VCaP (cell line): Measurements from ENCODE around the gene CELA3B.
"Not testable (repeated sequence)": the region's sequence is repeated elsewhere in the genome, so short reads cannot be mapped to it uniquely, and the experiment has no call there.

ENCODE experiments used
- H3K27ac ChIP-seq: fragments of 450-650 bp; 2 replicates; pipeline ENCODE4 v1.5.1; 2017
- TF ChIP-seq, protein P1 (sequence below): fragments of 450-650 bp; conservative IDR thresholded peaks from 2 replicates; pipeline ENCODE4 v1.5.1; 2017; ENCODE audit warnings: mild to moderate bottlenecking, moderate library complexity

The CELA3B gene

DNA sequence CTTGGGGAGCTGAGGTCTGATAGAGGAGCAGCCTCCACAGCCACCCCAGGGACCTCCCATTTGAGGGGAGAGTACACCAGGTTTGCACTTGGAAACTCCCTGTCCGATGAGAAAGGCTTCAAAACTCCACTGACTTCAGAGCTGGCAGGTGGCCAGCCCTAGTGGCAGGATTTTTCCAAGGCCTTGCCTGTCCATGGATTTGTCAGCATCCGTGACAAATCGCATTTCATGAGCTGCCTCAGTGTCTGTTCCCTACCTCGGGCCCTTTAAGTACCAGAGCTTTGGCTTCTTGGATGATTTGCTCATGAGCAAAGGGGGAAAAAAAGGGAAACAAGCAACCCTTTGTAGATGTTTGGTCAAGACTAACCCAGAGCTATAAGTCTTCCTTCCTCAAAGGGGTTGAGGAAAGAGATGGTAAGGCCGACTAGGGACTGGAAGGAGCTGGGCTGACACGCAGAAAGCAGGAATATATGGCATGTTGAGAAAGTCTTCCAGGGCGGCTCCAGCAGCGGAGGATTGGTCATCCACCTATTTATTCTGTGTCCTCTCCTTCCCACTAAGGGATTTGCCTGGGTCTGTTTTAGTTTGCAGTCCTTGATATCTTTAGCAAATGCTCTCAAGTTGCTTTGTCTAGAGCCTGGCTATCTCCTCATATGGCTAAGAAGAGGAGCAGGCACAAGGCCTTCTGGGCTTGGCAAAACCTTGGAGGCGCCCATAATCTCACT, 37.0 kb upstream of the CELA3B start:
- TF ChIP-seq, protein P1, sequence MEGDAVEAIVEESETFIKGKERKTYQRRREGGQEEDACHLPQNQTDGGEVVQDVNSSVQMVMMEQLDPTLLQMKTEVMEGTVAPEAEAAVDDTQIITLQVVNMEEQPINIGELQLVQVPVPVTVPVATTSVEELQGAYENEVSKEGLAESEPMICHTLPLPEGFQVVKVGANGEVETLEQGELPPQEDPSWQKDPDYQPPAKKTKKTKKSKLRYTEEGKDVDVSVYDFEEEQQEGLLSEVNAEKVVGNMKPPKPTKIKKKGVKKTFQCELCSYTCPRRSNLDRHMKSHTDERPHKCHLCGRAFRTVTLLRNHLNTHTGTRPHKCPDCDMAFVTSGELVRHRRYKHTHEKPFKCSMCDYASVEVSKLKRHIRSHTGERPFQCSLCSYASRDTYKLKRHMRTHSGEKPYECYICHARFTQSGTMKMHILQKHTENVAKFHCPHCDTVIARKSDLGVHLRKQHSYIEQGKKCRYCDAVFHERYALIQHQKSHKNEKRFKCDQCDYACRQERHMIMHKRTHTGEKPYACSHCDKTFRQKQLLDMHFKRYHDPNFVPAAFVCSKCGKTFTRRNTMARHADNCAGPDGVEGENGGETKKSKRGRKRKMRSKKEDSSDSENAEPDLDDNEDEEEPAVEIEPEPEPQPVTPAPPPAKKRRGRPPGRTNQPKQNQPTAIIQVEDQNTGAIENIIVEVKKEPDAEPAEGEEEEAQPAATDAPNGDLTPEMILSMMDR = peak; percentile 56
- H3K27ac ChIP-seq = no peak overlapping the region; the same call in 1 of the 2 replicates

DNA sequence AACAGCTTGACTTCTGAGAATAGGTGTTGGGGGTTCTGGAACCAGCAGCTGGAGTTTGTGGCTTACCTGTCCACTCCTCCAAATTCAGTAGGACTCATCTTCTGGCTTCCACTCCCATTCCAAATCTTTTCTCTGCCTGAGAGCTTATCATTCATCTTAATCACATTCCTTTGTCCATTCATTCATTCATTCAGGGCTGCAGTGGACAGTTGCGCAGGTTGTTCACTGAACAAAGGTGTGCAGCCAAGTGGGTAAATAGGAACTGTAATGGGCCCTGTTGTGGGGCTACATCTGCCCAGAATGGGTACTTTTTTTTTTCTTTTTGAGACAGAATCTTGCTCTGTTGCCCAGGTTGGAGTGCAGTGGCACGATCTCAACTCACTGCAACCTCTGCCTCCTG, 36.3 kb upstream of the CELA3B start:
- TF ChIP-seq, protein P1 = no peak
- H3K27ac ChIP-seq = no peak overlapping the region

GRCh38 chr1:21941370-21941769, 35.5 kb upstream of the CELA3B start:
- no peak overlapping the region for H3K27ac ChIP-seq
- TF ChIP-seq, protein P1 = no peak

- H3K27ac ChIP-seq = no peak overlapping the region
- TF ChIP-seq, protein P1 = no peak
Measured at GRCh38 chr1:21942464-21942863, 34.4 kb upstream of the CELA3B start.

- H3K27ac ChIP-seq = not testable (repeated sequence)
Measured at GRCh38 chr1:21942959-21943640, 33.7 kb upstream of the CELA3B start.

DNA sequence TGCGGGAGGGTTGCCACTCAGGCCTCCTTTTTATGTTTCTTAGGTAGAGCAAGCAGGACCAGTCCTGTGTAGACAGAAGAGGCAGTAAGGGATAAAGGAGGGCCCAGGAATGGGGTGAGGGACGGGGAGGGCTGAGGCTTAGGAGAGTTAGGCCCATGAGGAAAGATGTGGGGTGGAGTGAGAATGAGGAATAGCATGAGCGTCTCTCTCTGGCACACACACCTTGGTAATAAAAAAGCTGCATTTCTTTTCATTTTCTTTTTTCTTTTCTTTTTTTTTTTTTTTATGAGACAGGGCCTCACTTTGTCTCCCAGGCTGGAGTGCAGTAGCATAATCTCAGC, 32.1 kb upstream of the CELA3B start:
- TF ChIP-seq, protein P1 = no peak
- H3K27ac ChIP-seq = peak overlapping the region; percentile 2; the same call in 1 of the 2 replicates

DNA sequence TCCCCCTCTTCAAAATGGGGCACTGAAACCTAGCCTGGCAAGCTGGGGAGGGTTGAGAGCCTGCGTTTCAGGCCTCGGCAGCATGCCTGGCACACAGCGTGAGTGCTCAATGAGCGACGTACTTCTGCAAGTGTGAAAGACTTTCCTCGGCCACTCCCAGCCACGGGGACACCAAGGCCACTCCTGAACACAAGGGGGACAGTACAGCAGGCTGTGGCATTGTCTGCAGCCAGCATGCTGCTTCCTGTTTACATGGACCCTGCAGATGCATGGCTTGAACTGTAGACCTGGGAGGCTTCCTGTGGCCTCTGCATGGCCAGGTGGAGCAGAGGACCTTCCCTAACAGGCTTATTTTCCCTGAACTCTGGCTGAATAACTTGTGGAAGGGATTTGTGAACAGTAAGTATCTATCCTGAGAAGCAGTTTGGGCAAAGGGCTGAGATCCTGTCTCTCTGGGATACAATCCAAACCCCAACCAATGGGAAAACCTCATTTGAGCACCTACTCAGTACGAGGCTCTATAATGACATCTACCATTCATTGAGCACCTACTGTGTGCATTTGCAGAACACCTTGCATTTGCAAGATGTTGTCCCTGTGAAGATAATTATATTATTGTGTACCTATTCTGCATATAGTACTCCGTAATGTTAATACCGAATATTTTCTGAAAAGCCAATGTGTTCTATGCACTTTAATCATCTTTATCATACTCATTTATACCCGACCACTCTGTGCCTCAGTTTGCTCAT, 29.8 kb upstream of the CELA3B start:
- no peak overlapping the region for H3K27ac ChIP-seq
- TF ChIP-seq, protein P1 = no peak; the same call in 1 of the 2 replicates
